Lung (tissue), 12 donors: ENCODE data around the gene RNF151. TPM values are rescaled to one million over a fixed set of nuclear protein-coding genes. Genes with fewer than 3 reads are reported as not detected.

Source experiments
- ATAC-seq: fragments of 200-7000 bp; cut with Tn5 transposase; one replicate; pipeline ENCODE4 v1.9.1; 2020; ENCODE audit warnings: moderate number of reproducible peaks; ENCODE audit not compliant: insufficient read depth, low FRiP score
- DNase-seq, 3 donors: peaks; one replicate each; pipeline ENCODE4 v3.0.0-alpha.2; 2013 to 2017
- H3K27ac ChIP-seq, 2 donors: one replicate each; pipeline ENCODE4 v1.5.1; 2013; ENCODE audit warnings: mild to moderate bottlenecking in 2 of 2, moderate library complexity in 2 of 2, control low read depth in 1 of 2, inconsistent platforms in 1 of 2, low read depth in 1 of 2, low read length in 1 of 2
- H3K27me3 ChIP-seq, 3 donors: one replicate each; pipeline ENCODE4 v1.5.1; 2013; ENCODE audit warnings: low read length in 2 of 3; ENCODE audit not compliant: control insufficient read depth in 3 of 3, insufficient read depth in 3 of 3
- H3K36me3 ChIP-seq, 4 donors: one replicate each; pipeline ENCODE4 v1.5.1; 2013; ENCODE audit warnings: low read length in 4 of 4, mild to moderate bottlenecking in 1 of 4, moderate library complexity in 1 of 4; ENCODE audit not compliant: control insufficient read depth in 4 of 4, insufficient read depth in 4 of 4
- H3K4me1 ChIP-seq, 5 donors: one replicate each; pipeline ENCODE4 v1.5.1; 2013; ENCODE audit warnings: low read length in 5 of 5, mild to moderate bottlenecking in 2 of 5, moderate library complexity in 1 of 5; ENCODE audit not compliant: control insufficient read depth in 5 of 5, insufficient read depth in 5 of 5
- H3K4me3 ChIP-seq: one replicate; pipeline ENCODE4 v1.5.1; 2013; ENCODE audit warnings: mild to moderate bottlenecking, control low read depth, moderate library complexity
- H3K9ac ChIP-seq, 2 donors: one replicate each; pipeline ENCODE4 v1.5.1; 2013; ENCODE audit warnings: low read length in 2 of 2, control low read depth in 1 of 2; ENCODE audit not compliant: insufficient read depth in 1 of 2
- H3K9me3 ChIP-seq, 4 donors: one replicate each; pipeline ENCODE4 v1.5.1; 2013; ENCODE audit warnings: low read length in 3 of 4, mild to moderate bottlenecking in 1 of 4, moderate library complexity in 1 of 4; ENCODE audit not compliant: control insufficient read depth in 4 of 4, insufficient read depth in 3 of 4
- WGBS, 2 donors: extraction: QIAGEN DNeasy Blood & Tissue Kit; methylation state at CpG; one replicate each; pipeline ENCODE4 v1.1.7; 2013; 5-methylcytosine and 5-hydroxymethylcytosine counted together
- polyA plus RNA-seq, 2 donors: library from polyadenylated mRNA; stranded (reverse); fragments of 200-250 nt; gene quantifications; one replicate each; pipeline ENCODE4 v1.2.1, GENCODE V29; 2013
- total RNA-seq, 2 donors: library from RNA; depleted of rRNA in 1 of 2; stranded (reverse); fragments of >200 nt in 1 of 2; gene quantifications; one replicate each; pipeline ENCODE4 v1.2.1, GENCODE V29; 2014 to 2021
- TF ChIP-seq, protein P1 (sequence below): IDR thresholded peaks from 2 replicates; pipeline ENCODE4 v1.5.1; 2012; ENCODE audit warnings: mild to moderate bottlenecking; ENCODE audit errors: control extremely low read depth, extremely low read depth
- donor health status: control.
- donor health status: control.
- donor health status: Bipolar disorder and iron deficiency.
- donor health status: healthy.
- donor health status: DM: yes; HTN: yes; CAD: no.

RNF151 gene
- total and polyA plus RNA-seq, 4 donors: 0.15 TPM; not detected in 3

DNA sequence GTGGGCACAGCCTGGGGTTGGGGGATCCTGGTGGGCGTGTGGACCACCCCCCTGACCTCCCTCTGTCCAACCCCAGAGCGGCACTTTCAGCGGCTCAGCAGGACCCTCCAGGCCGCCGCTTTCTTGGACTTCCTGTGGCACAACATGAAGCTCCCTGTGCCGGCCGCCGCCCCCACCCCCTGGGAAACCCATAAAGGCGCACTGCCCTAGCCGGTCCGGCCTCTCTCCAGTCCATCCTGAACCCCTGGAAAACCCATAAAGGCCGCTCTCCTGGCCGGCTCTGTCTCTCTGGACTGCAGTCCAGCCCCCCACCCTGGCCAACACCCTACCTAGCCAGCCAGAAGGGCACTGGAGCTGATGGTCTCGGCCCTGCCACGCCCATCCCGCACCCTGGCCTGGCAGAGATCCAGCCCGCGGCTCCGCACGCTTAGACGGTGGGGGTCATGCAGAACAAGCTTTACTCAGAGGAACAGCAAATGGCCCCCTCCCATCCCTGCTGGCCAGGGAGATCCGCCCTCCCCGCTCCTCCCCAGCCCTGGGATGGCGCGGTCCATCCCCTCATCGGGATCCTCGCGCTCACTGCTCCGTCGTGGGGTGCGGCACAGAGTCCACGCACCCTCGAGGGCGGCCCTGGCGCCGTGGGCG lies 11.9 kb downstream of the RNF151 start:
- Histone ChIP-seq H3K36me3 (peaks cover 0 to 47% (median 20%) of the 10 kb centered on the region in 4 donors), H3K4me1 (peaks cover 0 to 5% (median 0%) of the 10 kb centered on the region in 5 donors), H3K9me3 (peaks cover 0 to 24% (median 0%) of the 10 kb centered on the region in 4 donors), H3K27me3 (peaks cover 0 to 46% (median 33%) of the 10 kb centered on the region in 3 donors), H3K4me3 (peak overlapping the region; percentile 19), H3K27ac (no peak overlapping the region), H3K9ac (no peak overlapping the region)
- TF ChIP-seq, protein P1, sequence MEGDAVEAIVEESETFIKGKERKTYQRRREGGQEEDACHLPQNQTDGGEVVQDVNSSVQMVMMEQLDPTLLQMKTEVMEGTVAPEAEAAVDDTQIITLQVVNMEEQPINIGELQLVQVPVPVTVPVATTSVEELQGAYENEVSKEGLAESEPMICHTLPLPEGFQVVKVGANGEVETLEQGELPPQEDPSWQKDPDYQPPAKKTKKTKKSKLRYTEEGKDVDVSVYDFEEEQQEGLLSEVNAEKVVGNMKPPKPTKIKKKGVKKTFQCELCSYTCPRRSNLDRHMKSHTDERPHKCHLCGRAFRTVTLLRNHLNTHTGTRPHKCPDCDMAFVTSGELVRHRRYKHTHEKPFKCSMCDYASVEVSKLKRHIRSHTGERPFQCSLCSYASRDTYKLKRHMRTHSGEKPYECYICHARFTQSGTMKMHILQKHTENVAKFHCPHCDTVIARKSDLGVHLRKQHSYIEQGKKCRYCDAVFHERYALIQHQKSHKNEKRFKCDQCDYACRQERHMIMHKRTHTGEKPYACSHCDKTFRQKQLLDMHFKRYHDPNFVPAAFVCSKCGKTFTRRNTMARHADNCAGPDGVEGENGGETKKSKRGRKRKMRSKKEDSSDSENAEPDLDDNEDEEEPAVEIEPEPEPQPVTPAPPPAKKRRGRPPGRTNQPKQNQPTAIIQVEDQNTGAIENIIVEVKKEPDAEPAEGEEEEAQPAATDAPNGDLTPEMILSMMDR: no peak
- no peak for ATAC-seq
- no peak for DNase-seq
- WGBS, 2 donors: 77% methylated on average over 36 to 37 of the region's 37 CpGs

DNA sequence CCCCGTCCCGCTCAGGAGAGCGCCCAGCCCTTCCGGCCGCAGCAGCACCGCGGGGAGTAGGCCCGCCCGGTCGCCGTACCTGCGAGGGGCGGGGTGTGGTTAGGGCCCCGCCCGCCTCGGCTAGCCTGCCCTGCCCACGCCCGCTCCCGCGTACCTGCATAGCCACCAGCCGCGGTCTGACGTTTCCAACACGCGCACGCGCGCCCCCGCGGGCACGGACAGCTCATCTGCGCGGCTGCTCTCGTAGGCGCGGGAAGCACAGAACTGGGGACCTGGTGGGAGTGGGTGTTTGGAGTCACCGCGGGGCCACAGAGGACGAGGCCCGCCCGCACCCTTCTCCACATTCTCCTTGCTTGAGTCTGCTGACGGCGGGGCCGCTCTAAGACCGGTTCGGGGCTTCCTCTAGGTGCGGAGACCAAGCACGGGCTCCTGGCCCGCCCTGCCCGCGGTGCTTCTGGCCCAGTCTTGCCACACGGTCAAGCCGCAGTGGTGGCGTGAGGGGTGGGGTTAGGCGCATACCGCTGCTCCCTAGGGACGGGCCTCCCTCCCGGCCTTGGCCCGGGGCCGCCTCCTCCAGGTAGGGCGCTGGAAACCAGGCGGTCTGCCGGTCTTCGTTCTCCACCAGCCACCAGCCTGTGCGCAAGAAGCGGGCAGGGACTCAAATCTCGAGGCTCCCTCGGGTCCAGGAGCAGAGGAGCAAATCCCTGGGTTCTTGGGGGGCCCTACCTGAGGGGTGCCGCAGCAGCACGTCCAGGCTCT lies 12.8 kb downstream of the RNF151 start:
- H3K27me3 ChIP-seq: peaks cover 0 to 46% (median 33%) of the 10 kb centered on the region in 3 donors
- no peak overlapping the region for H3K9ac ChIP-seq
- WGBS, 2 donors: 17 to 34% methylated on average over 60 to 70 of the region's 70 CpGs
- H3K36me3 ChIP-seq: peaks cover 0 to 41% (median 19%) of the 10 kb centered on the region in 4 donors
- ATAC-seq: peak; percentile 53
- peaks cover 0 to 24% (median 0%) of the 10 kb centered on the region in 4 donors for H3K9me3 ChIP-seq
- peaks cover 0 to 6% (median 0%) of the 10 kb centered on the region in 5 donors for H3K4me1 ChIP-seq
- peak overlapping the region in 1 of 2 donors; percentile 79 for H3K27ac ChIP-seq
- no peak overlapping the region for H3K4me3 ChIP-seq
- TF ChIP-seq, protein P1: no peak
- DNase-seq: no peak

DNA sequence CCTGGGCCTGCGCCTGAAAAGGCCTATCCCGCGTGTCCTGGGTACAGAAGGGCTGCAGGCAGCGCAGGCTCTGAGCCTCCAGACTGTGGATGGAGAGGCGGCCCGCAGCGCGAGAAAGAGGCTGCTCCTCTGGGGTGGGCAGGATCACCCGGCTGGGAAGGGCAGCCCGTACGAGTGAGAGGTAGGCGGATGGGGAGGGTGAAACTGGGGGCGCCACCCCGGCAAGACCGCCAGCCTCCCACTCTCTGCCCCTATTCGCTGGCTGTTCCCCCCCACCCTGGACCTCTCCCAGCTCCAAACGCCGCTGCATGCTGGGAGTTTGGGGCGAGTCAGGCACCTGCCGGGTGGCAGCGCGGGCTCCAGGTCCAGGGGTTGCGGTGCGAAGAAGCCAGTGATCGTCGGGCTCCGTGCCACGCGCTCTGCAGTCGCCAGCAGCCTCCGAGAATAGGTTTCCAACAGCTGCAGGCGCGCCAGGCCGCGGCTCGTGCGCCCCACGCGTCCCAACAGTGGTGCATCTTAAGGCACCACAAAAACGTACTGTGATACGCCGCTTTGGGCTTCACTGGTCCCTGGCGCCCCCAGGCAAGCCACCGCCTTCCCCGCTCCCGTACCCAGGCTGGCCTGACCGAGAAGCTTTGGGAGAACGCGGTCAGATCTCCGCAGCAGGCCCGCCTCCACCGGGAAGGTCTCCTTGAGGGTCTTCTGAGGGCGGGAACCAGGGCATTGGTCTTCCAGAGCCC lies 13.5 kb downstream of the RNF151 start:
- TF ChIP-seq, protein P1: no peak
- ATAC-seq (no peak), DNase-seq (no peak)
- H3K9me3 ChIP-seq: peaks cover 0 to 24% (median 0%) of the 10 kb centered on the region in 4 donors
- WGBS, 2 donors: 2 to 7% methylated on average over 47 to 53 of the region's 53 CpGs
- peaks cover 0 to 12% (median 5%) of the 10 kb centered on the region in 5 donors for H3K4me1 ChIP-seq
- peaks cover 0 to 34% (median 13%) of the 10 kb centered on the region in 4 donors for H3K36me3 ChIP-seq
- peak overlapping the region in 1 of 2 donors; percentile 79 for H3K27ac ChIP-seq
- no peak overlapping the region for H3K9ac ChIP-seq
- no peak overlapping the region for H3K4me3 ChIP-seq
- peaks cover 0 to 46% (median 33%) of the 10 kb centered on the region in 3 donors for H3K27me3 ChIP-seq
